Raji (cell line): ENCODE data around the gene RNASET2.
A peak's percentile ranks its signal among the peaks of the same experiment; 100 is the strongest.

Experiments
- POLR2A ChIP-seq: IDR thresholded peaks from 2 replicates; pipeline ENCODE4 v1.6.1; 2011; ENCODE audit warnings: low read depth, low read length, control low read depth; ENCODE audit not compliant: insufficient read depth

RNASET2 gene

GRCh38 chr6:166955121-166955864, 1.1 kb downstream of the RNASET2 start:
- no peak for TF ChIP-seq POLR2A

GRCh38 chr6:166954118-166954713, 2.1 kb downstream of the RNASET2 start:
- no peak for TF ChIP-seq POLR2A

GRCh38 chr6:166952567-166953486, 3.5 kb downstream of the RNASET2 start:
- no peak for TF ChIP-seq POLR2A

- no peak for TF ChIP-seq POLR2A
Measured at GRCh38 chr6:166952121-166952520, 4.2 kb downstream of the RNASET2 start.

- TF ChIP-seq POLR2A = no peak
Measured at GRCh38 chr6:166951670-166952060, 4.7 kb downstream of the RNASET2 start.

- peak; percentile 36; the same call in 1 of the 2 replicates for TF ChIP-seq POLR2A
Measured at GRCh38 chr6:166950892-166951669, 5.3 kb downstream of the RNASET2 start.

- TF ChIP-seq POLR2A = no peak
Measured at GRCh38 chr6:166950443-166950821, 5.9 kb downstream of the RNASET2 start.

- TF ChIP-seq POLR2A = no peak
Measured at GRCh38 chr6:166949528-166950442, 6.6 kb downstream of the RNASET2 start.

GRCh38 chr6:166947251-166947650, 9.1 kb downstream of the RNASET2 start:
- no peak for TF ChIP-seq POLR2A

GRCh38 chr6:166946125-166946524, 10.2 kb downstream of the RNASET2 start:
- TF ChIP-seq POLR2A = no peak

- TF ChIP-seq POLR2A = no peak
Measured at GRCh38 chr6:166944666-166945256, 11.6 kb downstream of the RNASET2 start.

GRCh38 chr6:166942393-166943168, 13.8 kb downstream of the RNASET2 start:
- TF ChIP-seq POLR2A = no peak

GRCh38 chr6:166940643-166941068, 15.7 kb downstream of the RNASET2 start:
- TF ChIP-seq POLR2A = no peak
